ENCODE measurements around the gene JCAD. TPM values are rescaled to one million over a fixed set of nuclear protein-coding genes. Genes with fewer than 3 reads are reported as not detected.

JCAD gene
- polyA plus RNA-seq, 1 of the 3 experiments (the other 2 are of a cell fraction): 19.0 TPM

DNA sequence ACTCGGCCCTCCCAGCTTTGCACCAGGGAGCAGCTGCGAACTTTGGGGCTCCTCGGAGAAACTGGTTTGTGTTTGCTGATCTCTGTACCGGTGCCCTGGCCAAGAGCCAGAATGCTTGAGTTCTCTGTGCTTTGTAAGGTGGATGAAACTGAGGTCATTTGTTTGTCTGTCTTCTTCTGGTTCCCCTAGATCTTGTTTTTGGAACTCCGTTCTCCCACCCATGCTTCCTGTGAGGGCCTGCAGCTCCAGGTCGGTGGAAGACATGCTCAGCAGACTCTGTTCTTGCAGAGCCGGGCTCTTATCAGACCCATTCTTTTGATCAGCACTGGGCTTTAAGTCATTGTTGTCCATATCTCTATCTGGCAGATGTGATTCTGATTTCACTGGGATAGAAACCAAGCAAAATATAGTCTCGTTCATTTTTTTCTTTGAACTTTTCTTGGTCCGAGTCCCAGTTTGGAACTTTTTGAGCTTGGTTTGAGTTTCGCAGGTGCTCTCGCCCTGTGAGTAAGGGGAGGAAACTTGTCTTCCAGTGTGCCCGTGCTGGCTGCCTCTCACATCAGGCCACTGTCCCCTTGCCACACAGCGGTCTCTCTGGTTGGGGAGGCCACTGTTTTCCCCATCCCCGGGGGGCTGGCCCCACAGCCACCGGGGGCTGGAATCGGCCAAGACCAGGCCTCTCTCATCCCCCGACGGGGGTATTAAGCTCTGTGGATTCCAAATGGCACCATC, 31.2 kb downstream of the JCAD start:
- no peak overlapping the region for H3K27ac ChIP-seq (ENCODE audit: low read depth in 2 of 2, low read length in 1 of 2)
- ChIA-PET CTCF (interaction anchor here (1.4 to 2.1 kb wide), 2 partner anchors 30 to 213 kb away, joined by 5 to 8 read pairs; no protein-coding TSS in a partner anchor), POLR2A (no interaction called here)

More for the DNA sequence above, 31.2 kb downstream of the JCAD start:
- no peaks in the 10 kb centered on the region for H3K9me3 ChIP-seq
- no peak overlapping the region for H3K9ac ChIP-seq
- no peaks in the 10 kb centered on the region for H3K9me2 ChIP-seq
- TF ChIP-seq ELF1 (IDR thresholded peaks at IDR 0.05): no peak
- TF ChIP-seq REST (IDR thresholded peaks at IDR 0.05; ENCODE audit: low read depth, low read length): no peak
- TF ChIP-seq JUND (IDR thresholded peaks at IDR 0.05): no peak
- TF ChIP-seq FOSL2 (IDR thresholded peaks at IDR 0.05; ENCODE audit: borderline replicate concordance, low read depth): no peak
- TF ChIP-seq MEF2A (IDR thresholded peaks at IDR 0.05; ENCODE audit: borderline replicate concordance, low read depth): no peak
- no peak for TF ChIP-seq PBX3 (IDR thresholded peaks at IDR 0.05)
- no peak for TF ChIP-seq POLR2AphosphoS5 (IDR thresholded peaks at IDR 0.05; ENCODE audit: low read depth, low read length)
- no peak for TF ChIP-seq NRF1 (IDR thresholded peaks at IDR 0.05; ENCODE audit: low read depth, low read length)
- no peak for TF ChIP-seq RCOR1 (IDR thresholded peaks at IDR 0.05; ENCODE audit: low read length)
- no peak for TF ChIP-seq EZH2phosphoT487 (IDR thresholded peaks at IDR 0.05; ENCODE audit: borderline replicate concordance, low read depth)
- TF ChIP-seq, protein P1, sequence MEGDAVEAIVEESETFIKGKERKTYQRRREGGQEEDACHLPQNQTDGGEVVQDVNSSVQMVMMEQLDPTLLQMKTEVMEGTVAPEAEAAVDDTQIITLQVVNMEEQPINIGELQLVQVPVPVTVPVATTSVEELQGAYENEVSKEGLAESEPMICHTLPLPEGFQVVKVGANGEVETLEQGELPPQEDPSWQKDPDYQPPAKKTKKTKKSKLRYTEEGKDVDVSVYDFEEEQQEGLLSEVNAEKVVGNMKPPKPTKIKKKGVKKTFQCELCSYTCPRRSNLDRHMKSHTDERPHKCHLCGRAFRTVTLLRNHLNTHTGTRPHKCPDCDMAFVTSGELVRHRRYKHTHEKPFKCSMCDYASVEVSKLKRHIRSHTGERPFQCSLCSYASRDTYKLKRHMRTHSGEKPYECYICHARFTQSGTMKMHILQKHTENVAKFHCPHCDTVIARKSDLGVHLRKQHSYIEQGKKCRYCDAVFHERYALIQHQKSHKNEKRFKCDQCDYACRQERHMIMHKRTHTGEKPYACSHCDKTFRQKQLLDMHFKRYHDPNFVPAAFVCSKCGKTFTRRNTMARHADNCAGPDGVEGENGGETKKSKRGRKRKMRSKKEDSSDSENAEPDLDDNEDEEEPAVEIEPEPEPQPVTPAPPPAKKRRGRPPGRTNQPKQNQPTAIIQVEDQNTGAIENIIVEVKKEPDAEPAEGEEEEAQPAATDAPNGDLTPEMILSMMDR (IDR thresholded peaks at IDR 0.05): no peak
- TF ChIP-seq MAX (IDR thresholded peaks at IDR 0.05; ENCODE audit: low read depth): no peak
- TF ChIP-seq CHD2 (IDR thresholded peaks at IDR 0.05; ENCODE audit: low read length, partially characterized antibody): no peak
- TF ChIP-seq GABPA (IDR thresholded peaks at IDR 0.05; ENCODE audit: low read depth): no peak
- no peak for TF ChIP-seq YY1 (IDR thresholded peaks at IDR 0.05; ENCODE audit: low read depth)
- no peak for TF ChIP-seq FOXM1 (IDR thresholded peaks at IDR 0.05; ENCODE audit: low read depth)
- no peak for TF ChIP-seq ZBTB33 (IDR thresholded peaks at IDR 0.05; ENCODE audit: borderline replicate concordance, low read depth)
- no peak for TF ChIP-seq TEAD4 (IDR thresholded peaks at IDR 0.05; ENCODE audit: borderline replicate concordance, insufficient read depth)
- TF ChIP-seq NFIC (IDR thresholded peaks at IDR 0.05; ENCODE audit: borderline replicate concordance): no peak
- no peak for DNase-seq
- 89% methylated on average over 14 of the region's 18 CpGs for WGBS (ENCODE audit: low lambda C conversion rate)
- H4K20me1 ChIP-seq (ENCODE audit: insufficient read depth): peaks cover 38% of the 10 kb centered on the region
- peaks cover 50 to 68% of the 10 kb centered on the region in 2 experiments for H3K36me3 ChIP-seq (replicated peaks in 1 of 2; ENCODE audit: control insufficient read depth in 1 of 2, insufficient read depth in 2 of 2, low read length in 1 of 2)
- H3K4me1 ChIP-seq (ENCODE audit: control insufficient read depth in 1 of 2, insufficient read depth in 2 of 2, low read depth in 1 of 2, low read length in 1 of 2): no peaks in the 10 kb centered on the region; a peak in 1 of 4 replicates
- H3K4me3 ChIP-seq (ENCODE audit: low read depth in 2 of 2, low read length in 1 of 2): no peak overlapping the region
- peaks cover 81% of the 10 kb centered on the region for H3K79me2 ChIP-seq (ENCODE audit: insufficient read depth)
- H3F3A ChIP-seq (replicated peaks; ENCODE audit: insufficient read depth): no peaks in the 10 kb centered on the region
- H2AFZ ChIP-seq (ENCODE audit: low read depth): no peak overlapping the region
- no peaks in the 10 kb centered on the region for H3K27me3 ChIP-seq (ENCODE audit: insufficient read depth)
- H3K4me2 ChIP-seq: no peak overlapping the region
